C4-2B (cell line): ENCODE data around the gene NAV3.

Experiments
- H3K27ac ChIP-seq: fragments of 450-650 bp; 2 replicates; pipeline ENCODE4 v1.5.1; 2017
- CTCF ChIP-seq: fragments of 450-650 bp; conservative IDR thresholded peaks from 2 replicates; pipeline ENCODE4 v1.5.1; 2017; ENCODE audit warnings: mild to moderate bottlenecking
- ZFX ChIP-seq: fragments of 450-650 bp; IDR thresholded peaks from 2 replicates; pipeline ENCODE4 v1.6.1; 2017

The NAV3 gene

GRCh38 chr12:78198896-78199295 lies 368.2 kb downstream of the NAV3 start:
- no peak overlapping the region for H3K27ac ChIP-seq
- no peak for TF ChIP-seq ZFX
- no peak for TF ChIP-seq CTCF

- TF ChIP-seq ZFX (no peak), CTCF (no peak)
- no peak overlapping the region for H3K27ac ChIP-seq
These were observed 369.2 kb downstream of the NAV3 start for GRCh38 chr12:78199926-78200325.

GRCh38 chr12:78204926-78205325 lies 374.2 kb downstream of the NAV3 start:
- TF ChIP-seq CTCF = no peak
- no peak for TF ChIP-seq ZFX
- H3K27ac ChIP-seq = no peak overlapping the region

- TF ChIP-seq CTCF = no peak
- TF ChIP-seq ZFX = no peak
- no peak overlapping the region for H3K27ac ChIP-seq
These were observed 377.4 kb downstream of the NAV3 start for GRCh38 chr12:78208092-78208491.

- H3K27ac ChIP-seq = no peak overlapping the region
- TF ChIP-seq CTCF = no peak
These were observed 379.3 kb downstream of the NAV3 start for GRCh38 chr12:78209846-78210505.

GRCh38 chr12:78210506-78210860 lies 379.8 kb downstream of the NAV3 start:
- no peak for TF ChIP-seq CTCF
- no peak for TF ChIP-seq ZFX
- no peak overlapping the region for H3K27ac ChIP-seq

- no peak overlapping the region for H3K27ac ChIP-seq
- TF ChIP-seq CTCF = no peak
- no peak for TF ChIP-seq ZFX
These were observed 380.2 kb downstream of the NAV3 start for GRCh38 chr12:78210894-78211302.
